NB4 (cell line): Measurements from ENCODE around the gene ZDHHC7.
A peak's percentile ranks its signal among the peaks of the same experiment; 100 is the strongest.

Experiments used
- CTCF ChIP-seq: IDR thresholded peaks from one replicate; pipeline ENCODE4 v1.5.1; 2012; ENCODE audit warnings: low read depth, low read length
- POLR2A ChIP-seq: IDR thresholded peaks from 2 replicates; pipeline ENCODE4 v1.6.1; 2011; ENCODE audit warnings: mild to moderate bottlenecking; ENCODE audit not compliant: insufficient read length; ENCODE audit errors: extremely low read depth
- TF ChIP-seq, protein P1 (sequence below): IDR thresholded peaks from 2 replicates; pipeline ENCODE4 v1.6.1; 2011; ENCODE audit warnings: low read depth, low read length

DNA sequence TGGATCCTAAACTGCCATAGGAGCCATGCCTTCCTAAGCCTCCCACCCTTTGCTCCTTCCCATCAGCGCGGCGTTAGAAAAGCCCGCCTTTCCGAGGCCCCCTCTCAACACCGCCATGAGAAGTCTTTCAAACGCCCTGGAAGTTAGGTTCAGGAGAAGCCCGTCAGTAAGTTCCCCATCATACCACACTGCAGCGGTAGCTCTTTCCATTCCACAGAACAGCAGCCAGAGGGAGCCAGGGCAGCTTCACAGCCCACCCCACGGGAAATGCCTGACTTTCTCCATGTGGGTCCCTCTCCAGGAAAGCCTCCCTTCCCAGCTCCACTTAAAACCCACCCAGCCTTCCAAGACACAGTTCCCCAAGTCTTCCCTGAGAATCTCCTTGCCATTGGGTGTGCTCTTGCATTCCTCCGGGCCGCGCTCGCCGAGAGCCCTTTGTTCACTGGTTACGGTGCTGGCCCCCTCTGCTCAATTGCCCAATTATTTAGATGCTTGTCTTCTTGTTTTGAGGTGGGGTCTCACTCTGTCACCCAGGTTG is 44.9 kb upstream of the ZDHHC7 start:
- TF ChIP-seq POLR2A (no peak), CTCF (peak; percentile 48)
- TF ChIP-seq, protein P1, sequence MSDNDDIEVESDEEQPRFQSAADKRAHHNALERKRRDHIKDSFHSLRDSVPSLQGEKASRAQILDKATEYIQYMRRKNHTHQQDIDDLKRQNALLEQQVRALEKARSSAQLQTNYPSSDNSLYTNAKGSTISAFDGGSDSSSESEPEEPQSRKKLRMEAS: no peak
